ENCODE measurements around the gene BTG2.

- TF ChIP-seq, protein P1, sequence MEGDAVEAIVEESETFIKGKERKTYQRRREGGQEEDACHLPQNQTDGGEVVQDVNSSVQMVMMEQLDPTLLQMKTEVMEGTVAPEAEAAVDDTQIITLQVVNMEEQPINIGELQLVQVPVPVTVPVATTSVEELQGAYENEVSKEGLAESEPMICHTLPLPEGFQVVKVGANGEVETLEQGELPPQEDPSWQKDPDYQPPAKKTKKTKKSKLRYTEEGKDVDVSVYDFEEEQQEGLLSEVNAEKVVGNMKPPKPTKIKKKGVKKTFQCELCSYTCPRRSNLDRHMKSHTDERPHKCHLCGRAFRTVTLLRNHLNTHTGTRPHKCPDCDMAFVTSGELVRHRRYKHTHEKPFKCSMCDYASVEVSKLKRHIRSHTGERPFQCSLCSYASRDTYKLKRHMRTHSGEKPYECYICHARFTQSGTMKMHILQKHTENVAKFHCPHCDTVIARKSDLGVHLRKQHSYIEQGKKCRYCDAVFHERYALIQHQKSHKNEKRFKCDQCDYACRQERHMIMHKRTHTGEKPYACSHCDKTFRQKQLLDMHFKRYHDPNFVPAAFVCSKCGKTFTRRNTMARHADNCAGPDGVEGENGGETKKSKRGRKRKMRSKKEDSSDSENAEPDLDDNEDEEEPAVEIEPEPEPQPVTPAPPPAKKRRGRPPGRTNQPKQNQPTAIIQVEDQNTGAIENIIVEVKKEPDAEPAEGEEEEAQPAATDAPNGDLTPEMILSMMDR (IDR thresholded peaks at IDR 0.05; ENCODE audit: low read length) = no peak
- TF ChIP-seq EZH2 (IDR thresholded peaks at IDR 0.05; ENCODE audit: borderline replicate concordance, low read length) = no peak
These were observed 25.9 kb downstream of the BTG2 start for GRCh38 chr1:203331224-203331623.
